ENCODE data around the gene ASIC4.

ASIC4 gene, protein sequence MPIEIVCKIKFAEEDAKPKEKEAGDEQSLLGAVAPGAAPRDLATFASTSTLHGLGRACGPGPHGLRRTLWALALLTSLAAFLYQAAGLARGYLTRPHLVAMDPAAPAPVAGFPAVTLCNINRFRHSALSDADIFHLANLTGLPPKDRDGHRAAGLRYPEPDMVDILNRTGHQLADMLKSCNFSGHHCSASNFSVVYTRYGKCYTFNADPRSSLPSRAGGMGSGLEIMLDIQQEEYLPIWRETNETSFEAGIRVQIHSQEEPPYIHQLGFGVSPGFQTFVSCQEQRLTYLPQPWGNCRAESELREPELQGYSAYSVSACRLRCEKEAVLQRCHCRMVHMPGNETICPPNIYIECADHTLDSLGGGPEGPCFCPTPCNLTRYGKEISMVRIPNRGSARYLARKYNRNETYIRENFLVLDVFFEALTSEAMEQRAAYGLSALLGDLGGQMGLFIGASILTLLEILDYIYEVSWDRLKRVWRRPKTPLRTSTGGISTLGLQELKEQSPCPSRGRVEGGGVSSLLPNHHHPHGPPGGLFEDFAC

DNA sequence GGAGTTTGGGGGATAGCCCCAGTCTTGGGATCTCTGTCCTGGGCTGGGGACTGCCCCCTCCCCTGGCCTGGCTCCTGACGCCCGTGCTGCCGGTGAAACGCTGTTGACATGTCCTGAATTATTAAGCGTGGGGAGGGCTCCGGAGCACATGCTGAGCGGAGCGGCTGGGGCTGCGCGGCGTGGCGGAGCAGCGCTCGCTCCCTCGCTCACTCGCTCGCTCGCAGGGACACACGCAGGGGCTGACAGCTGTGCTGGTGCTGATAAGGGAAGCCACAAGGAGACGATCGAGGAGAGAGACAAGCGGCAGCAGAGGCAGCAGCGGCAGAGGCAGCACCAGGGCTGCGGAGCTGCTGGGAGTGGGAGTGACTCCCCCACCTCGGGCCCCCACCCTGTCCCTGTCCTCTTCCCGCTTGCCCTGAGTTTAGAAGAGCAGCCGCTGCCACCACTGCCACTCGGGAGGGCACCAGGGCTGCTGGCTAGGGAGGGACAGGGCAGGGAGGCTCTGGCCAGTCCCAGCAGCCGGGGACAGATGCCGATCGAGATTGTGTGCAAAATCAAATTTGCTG lies at the start of gene ASIC4:
Gene ASIC4, plus strand, starts transcription at position 287 of the 566 bp plus-strand sequence. Its CDS starts 243 bp downstream, at position 530.
- DNase-seq = no peak

DNA sequence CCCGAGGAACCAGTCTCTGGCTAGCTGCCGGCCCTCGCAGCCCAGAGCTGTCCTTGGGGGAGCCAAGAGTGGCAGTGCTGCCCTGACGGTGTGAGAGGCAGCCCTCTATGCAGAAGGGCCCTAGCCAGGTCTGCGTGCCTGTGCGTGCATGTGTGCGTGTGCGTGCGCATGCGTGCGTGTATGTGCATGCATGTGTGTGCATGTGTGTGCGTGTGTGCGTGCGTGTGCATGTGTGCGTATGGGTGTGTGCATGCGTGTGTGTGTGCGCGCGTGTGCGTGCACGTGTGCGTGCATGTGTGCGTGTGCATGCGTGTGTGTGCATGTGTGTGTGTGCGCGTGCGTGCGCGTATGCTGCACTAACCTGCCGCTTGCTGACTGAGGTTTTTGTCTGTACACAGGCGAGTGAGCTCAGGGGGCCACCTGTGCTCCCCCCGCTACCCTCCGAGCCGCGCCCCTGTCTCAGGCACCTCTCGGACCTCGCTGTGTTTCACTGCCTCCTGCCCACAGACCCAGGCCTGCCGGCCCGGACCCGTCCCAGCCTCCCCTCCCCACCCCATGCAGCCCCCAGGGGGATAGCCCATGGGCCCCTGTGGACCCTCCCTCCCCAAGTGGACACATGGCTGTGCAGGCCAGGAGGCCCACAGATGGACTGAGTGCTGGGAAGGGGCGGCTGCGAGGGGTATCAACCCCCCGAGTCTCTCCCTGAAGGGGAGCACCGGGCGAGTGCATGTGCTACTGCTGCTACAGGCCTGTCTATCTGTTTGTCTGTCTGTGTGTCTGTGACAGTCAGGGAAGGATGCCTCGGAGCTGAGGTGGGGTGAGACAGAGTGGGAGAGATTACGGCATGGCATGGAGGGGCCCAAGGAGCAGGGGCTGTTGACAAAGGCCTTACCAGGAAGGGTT lies 48.4 kb upstream of the ASIC4 start:
- DNase-seq = no peak

DNA sequence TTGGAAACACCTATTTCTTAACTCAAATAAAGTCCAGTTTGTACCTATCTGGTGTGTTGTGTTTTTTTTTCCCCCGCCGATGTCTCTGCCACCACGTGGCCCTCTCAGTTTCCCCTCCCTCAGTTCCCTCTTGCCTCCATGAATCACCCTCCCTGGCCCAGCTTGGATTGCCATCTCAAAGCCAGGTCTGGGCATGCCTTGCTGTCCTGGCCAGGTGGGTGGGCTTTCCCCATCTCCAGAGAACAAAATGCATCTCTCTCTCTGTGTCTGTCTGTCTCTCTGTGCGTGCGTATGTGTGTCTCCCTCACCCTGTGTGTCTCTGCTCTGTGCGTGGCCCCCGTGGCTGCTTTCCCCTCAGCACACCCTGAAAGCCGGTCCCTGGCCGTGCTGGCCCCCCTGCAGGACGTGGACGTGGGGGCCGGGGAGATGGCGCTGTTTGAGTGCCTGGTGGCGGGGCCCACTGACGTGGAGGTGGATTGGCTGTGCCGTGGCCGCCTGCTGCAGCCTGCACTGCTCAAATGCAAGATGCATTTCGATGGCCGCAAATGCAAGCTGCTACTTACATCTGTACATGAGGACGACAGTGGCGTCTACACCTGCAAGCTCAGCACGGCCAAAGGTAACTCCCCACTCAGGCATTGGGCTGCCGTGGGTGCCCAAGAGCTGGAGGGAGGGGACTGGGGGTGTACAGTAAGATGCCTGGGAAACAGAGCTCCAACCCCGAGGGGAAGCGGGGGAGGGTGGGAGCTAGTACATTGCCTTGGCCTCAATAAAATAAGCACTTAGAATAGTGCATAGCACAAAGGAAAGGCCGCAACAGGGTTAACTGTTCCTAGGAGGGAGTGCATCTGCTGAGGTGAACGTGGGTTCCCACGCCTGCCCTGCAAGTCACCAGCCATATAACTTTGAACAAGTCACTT lies 47.2 kb upstream of the ASIC4 start:
- DNase-seq = no peak

DNA sequence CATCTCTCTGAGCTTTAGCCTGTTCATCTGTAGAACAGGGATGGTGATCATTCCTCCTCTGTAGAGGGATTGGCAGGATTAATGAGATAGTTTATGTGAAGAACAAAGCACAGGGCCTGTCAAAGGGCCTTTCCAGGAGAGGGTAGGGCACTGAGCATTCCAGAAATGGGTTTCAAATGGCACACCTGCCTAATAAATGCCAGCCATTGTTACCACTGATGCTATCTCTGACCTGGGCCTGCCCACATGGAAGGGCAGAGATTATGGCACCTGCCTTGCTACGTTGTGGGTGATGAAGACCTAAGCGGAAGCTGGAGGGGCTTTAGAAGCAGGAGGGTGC lies 46.6 kb upstream of the ASIC4 start:
- DNase-seq = no peak

DNA sequence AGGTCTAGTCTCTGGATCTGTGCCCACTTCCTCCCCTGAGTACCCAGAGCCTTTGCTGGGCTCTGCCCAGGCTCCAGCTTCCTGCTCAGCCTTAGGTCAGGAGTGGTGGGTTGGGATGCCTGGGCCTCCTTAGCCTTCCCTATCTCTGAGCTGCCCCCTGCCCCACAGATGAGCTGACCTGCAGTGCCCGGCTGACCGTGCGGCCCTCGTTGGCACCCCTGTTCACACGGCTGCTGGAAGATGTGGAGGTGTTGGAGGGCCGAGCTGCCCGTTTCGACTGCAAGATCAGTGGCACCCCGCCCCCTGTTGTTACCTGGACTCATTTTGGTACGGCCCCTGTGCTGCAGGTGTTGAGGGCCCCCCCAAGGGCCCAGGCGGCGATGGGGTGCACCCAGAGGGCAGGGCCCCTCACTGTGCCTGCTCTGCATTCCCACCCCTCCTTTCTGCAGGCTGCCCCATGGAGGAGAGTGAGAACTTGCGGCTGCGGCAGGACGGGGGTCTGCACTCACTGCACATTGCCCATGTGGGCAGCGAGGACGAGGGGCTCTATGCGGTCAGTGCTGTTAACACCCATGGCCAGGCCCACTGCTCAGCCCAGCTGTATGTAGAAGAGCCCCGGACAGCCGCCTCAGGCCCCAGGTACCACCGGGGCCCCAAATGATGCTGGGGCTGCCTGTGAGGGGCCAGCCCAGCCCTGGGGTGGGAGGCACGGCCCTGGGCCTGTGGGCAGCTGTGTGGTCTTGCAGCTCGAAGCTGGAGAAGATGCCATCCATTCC lies 45.7 kb upstream of the ASIC4 start:
- no peak for DNase-seq

DNA sequence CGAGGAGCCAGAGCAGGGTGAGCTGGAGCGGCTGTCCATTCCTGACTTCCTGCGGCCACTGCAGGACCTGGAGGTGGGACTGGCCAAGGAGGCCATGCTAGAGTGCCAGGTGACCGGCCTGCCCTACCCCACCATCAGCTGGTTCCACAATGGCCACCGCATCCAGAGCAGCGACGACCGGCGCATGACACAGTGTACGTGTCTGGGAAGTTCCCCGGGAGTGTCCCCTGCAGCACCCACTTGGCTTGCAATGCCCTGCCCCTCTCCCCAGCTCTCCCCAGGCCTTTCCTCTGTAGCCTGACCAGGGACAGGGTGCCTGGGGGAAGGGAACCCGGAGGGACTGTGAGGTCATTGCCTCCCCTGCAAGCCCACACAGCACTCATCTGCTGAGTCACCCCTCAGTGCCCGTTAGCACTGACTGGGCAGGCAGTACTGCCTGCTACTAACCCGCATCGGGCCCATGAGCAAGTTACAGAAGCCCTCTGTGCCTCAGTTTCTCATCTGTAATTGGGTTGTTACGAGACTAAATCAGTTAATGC lies 45.0 kb upstream of the ASIC4 start:
- DNase-seq = no peak

DNA sequence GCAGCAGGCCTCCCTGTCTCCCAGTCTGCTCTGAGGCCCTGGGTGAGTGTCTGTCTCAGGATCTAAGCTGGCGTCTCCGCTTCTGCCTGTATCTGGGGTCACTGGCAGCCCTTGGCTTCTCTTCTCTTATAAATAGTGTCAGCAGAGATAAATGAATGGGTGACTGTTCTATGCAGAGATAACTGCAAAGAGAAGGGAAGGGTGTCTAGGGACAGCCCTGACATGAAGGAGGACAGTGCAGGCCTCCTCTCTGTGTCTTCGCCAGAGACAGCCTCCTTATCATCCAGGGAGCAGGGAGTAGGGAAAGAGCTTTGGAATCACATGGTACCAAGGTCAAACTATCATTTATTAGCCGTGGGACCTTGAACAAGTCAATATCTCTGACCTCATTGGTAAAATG lies 43.9 kb upstream of the ASIC4 start:
- DNase-seq = no peak

DNA sequence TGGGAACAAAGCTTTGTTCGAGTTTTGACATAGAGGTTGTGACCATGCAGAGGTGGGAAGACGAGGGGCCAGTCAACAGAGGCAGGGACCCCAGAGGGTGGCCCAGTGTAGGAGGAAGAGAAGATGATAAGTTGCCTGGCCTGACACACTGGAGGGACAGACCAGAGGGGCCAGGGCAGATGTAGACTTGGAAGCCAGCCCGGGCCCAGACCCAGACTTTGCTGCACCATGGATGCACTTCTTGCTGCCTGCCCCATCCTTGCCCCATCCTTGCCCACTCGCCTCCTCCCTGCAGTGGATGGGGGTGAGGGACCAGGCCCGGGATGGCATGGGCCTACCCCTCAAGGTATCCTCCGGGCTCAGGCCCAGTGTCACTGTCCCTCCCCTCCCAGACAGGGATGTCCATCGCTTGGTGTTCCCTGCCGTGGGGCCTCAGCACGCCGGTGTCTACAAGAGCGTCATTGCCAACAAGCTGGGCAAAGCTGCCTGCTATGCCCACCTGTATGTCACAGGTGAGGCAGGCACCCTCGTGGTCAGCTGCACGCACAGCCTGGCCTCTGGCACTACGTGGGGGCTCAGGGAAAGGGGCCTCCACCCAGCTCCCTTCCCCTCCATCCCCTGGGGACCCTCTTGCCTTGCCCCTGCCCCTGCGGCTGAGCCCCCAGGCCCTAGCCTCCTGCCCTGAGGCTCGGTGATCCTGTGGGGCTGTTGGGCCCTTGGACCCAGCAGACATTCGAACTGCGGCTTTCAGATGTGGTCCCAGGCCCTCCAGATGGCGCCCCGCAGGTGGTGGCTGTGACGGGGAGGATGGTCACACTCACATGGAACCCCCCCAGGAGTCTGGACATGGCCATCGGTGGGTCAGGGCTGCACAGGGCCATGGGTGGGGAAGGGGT lies 42.6 kb upstream of the ASIC4 start:
- DNase-seq = no peak

DNA sequence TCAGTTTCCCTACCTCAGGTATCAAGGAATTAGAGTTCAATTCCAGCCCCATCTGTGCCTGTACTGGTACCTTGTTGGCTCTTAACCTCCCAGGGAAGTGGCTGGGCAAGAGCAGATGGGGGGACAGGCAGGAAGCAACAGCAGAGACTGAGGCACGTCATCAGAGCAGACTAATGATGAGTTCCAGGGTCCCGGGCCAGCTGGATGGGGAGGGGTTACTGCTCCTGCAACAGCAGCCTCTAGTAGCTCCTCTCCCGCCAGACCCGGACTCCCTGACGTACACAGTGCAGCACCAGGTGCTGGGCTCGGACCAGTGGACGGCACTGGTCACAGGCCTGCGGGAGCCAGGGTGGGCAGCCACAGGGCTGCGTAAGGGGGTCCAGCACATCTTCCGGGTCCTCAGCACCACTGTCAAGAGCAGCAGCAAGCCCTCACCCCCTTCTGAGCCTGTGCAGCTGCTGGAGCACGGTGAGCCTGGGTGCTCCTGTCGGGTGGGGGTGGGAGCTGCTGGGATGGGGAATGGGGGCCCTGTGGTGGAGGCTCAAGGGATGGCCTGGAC lies 41.6 kb upstream of the ASIC4 start:
- DNase-seq = no peak

DNA sequence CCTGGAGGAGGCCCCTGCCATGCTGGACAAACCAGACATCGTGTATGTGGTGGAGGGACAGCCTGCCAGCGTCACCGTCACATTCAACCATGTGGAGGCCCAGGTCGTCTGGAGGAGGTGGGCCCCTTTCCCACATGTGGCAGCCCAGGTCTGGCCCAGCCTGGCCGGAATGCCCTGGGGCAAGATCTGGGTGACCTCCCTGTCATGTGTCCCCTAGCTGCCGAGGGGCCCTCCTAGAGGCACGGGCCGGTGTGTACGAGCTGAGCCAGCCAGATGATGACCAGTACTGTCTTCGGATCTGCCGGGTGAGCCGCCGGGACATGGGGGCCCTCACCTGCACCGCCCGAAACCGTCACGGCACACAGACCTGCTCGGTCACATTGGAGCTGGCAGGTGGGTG lies 40.8 kb upstream of the ASIC4 start:
- no peak for DNase-seq

DNA sequence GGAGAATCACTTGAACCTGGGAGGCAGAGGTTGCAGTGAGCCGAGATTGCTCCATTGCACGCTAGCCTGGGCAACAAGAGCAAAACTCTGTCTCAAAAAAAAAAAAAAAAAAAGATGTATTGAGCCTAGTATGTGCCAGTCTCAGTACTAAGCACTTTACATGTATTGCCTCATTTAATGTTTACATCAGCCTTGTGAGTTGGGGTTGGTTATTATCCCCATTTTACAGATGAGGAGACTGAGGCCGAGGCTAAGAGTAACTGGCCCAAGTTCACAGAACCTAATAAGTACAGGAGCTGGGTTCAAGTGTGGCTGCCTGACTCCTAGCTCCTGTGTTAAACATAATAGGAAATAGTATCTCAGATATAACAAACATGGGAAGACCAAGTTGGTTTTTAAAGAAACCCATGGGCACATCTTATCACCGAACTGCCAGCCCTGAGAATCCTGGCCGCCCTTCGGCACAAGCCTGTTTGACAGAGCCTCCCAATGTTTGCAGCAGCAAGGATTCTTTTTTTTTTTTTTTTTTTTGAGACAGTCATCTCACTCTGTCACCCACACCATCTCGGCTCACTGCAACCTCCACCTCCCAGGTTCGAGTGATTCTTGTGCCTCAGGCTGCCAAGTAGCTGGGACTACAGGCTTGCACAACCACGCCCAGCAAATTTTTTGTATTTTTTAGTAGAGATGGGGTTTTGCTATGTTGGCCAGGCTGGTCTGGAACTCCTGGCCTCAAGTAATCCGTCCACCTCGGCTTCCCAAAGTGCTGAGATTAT lies 39.8 kb upstream of the ASIC4 start:
- DNase-seq = no peak

DNA sequence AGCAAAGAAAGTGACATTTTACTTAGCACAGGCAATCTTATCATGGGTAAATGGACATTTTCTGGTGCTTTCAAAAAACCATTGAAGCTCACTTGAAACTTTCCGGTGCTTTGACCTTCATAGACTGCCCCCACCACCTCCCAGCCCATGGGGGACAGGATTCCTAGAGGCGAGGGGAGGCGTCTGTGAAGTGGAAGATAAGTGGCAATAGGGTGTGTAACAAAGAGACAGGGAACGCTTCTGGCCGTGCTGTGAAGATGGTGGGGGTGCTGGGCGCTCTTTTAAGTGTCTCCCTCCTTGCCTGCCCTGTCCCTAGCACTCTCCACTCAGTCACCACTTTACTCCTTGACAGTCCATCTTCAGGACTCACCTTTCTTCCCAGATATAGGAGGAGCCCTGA lies 39.0 kb upstream of the ASIC4 start:
- no peak for DNase-seq

DNA sequence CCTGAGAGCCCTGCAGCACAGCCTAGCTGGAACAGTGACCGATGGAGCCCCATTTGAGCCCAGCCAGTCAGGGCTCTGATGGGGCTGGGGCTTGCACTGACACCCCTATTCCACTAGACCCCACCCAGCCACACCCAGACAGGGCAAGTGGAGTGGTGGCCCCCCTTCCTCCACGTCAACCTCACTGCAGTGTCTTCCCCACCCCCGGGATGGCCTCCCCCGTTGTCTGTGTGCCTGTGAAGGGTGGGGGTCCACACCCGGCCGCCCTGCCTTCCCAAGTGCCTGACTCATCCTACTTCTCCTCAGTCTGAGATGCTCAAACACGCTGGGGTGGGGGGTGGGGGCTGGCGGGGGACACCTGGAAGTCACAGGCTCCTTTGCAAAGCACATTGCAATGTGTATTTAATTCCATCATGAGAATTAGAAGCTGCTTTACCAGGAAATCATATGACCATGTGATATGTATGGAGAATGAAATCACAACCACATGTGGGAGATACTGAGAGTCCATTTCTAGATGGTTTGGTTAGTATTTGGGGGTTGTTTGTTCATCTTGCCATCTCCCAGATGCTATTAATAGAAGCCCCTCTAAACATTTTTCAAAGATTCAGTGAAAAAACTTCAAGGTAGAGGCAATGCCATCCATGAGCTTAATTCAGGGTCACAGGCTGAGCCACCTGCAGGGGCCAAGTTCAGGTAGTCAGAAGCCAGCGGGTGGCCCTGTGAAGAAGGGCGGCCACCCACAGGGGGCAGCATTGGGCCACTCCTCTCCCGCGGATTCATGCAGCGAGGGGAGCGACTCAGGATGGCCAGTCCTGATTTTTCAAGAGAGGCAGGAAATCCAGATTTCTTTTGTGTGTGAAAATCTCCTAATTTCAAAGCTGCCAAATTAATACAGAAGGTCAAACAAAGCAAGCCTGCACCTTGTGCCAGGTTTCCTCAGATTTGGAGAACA lies 38.3 kb upstream of the ASIC4 start:
- peak in 5 of 6 experiments; percentile 18 to 38 (median 34) for DNase-seq

DNA sequence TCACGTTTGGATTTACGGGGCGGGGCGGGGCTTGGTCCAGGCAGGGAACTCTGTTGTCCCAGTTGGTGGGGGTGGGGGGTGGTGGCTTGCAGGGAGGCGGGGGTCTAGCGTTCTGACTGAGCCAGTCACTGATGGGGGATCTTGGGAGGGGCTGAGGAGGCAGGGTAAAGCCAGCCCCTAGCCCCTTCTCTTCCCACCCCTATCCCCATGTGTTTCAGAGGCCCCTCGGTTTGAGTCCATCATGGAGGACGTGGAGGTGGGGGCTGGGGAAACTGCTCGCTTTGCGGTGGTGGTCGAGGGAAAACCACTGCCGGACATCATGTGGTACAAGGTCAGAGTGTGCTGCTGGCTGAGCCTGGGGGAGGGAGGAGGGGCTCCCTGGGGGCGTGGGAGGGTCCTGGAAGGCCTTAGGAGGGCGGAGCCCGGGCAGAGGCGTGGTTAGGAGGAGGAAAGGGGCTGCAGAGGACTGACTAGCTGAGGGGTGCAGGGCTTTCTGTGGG lies 37.6 kb upstream of the ASIC4 start:
- no peak for DNase-seq

DNA sequence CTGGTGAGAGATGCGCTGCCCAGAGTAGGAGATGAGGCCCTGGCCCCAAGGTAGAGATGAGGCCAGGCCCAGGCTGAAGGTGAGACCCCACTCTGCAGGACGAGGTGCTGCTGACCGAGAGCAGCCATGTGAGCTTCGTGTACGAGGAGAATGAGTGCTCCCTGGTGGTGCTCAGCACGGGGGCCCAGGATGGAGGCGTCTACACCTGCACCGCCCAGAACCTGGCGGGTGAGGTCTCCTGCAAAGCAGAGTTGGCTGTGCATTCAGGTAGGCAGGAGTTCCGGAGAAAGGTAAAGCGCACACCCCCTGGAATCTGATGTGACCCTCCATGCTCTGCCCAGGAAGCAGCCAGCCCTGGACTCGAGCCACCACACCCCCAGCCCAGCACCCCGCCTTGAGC lies 37.1 kb upstream of the ASIC4 start:
- no peak for DNase-seq

DNA sequence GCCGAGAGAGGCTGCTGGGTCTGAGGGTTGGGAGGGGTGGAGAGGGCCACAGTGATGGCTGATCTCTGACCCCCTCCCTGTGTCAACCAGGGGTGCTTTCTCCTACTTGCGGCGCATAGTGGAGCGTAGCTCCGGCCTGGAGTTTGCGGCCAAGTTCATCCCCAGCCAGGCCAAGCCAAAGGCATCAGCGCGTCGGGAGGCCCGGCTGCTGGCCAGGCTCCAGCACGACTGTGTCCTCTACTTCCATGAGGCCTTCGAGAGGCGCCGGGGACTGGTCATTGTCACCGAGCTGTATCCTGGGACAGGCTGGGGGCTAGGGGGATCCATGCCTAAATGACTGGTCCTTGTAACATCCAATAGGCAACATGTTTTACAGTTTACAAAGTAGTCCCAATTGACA lies 36.5 kb upstream of the ASIC4 start:
- no peak for DNase-seq

DNA sequence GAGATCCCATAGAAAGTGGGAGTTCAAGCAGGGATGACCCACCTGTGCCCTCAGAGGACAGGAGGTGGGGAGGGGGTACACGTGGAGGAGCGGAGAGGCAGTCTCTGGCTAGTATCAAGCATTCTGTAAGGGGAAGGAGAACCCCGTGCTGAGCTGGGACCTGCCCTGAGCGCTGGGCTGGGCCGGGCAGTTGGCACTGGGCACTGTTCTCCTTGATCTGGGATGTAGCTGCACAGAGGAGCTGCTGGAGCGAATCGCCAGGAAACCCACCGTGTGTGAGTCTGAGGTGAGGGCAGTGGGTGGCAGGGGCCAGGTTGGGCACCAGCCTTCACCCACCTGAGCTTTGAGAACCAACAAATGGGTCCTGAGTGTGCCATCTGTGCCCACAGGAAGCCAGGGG lies 35.4 kb upstream of the ASIC4 start:
- DNase-seq = no peak

DNA sequence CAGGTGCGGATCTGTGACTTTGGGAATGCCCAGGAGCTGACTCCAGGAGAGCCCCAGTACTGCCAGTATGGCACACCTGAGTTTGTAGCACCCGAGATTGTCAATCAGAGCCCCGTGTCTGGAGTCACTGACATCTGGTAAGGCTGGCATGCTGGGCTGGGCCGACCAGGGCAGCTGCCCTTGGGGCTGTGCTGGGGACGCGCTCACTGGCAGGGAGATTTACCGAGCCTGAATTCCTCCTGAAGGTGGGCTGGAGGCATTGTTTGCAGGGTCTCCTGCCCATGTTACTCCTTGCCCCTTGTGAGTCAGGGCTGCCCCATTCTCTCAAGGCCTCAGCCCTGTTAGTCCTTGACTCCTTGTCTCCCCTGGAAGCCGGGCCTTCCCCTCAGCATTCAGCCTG lies 34.3 kb upstream of the ASIC4 start:
- no peak for DNase-seq

Measured in stimulated activated naive CD4-positive, alpha-beta T cell (primary cell).